ENCODE data around the gene AUTS2. TPM values are rescaled to one million over a fixed set of nuclear protein-coding genes. Genes with fewer than 3 reads are reported as not detected.

Gene AUTS2
- polyA plus RNA-seq, 3 donors, result 3.1 to 8.3 (median 7.9) TPM

DNA sequence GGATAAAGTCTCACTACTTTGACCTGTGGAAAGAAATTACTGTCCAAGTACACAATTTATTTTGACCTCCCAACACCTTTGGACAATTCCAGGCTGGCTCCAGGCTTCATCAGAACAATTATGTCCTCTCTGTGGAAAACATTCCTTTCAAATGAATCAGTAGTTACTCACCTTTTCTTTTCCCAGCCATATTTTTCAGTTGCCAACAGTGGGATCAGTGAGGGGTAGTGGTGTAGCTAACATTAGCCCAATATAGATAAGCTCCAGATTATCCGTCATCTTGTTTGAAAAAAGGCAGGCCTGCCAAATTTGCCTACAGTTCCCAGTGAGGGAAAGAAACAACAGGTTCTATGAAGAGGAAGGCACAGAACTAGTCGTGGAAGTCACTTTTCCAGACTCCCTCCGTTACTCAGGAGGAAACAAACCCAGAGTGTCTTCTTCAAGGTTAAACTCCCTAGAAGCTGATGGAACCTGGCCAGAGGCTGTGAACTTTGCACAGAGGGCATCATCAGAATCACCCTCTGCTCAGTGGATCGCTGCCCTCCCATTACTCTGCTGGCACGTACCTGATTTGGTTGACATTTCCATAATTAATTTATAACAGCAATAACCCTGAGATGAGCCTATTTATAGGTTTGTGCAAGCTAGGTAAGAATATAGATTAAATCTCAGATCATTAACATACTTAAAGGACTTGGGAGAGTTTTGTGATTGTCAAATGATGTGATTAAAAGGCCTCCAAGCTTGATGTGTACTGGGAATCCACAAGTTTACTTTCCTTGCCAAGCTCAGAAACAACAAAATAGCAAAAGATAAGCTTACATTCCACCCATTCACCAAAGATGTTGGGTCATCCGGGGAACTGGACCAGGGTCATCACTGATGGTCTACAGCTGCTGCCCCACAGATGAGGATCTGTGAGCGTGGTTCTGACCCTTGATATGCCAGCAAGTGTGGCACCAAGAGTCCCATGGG, 879.0 kb downstream of the AUTS2 start:
- WGBS, 3 donors, result 58 to 72% (median 63%) methylated on average over 7 of the region's 7 CpGs
- no peak overlapping the region for H3K27ac ChIP-seq (ENCODE audit: low read depth, low read length)

DNA sequence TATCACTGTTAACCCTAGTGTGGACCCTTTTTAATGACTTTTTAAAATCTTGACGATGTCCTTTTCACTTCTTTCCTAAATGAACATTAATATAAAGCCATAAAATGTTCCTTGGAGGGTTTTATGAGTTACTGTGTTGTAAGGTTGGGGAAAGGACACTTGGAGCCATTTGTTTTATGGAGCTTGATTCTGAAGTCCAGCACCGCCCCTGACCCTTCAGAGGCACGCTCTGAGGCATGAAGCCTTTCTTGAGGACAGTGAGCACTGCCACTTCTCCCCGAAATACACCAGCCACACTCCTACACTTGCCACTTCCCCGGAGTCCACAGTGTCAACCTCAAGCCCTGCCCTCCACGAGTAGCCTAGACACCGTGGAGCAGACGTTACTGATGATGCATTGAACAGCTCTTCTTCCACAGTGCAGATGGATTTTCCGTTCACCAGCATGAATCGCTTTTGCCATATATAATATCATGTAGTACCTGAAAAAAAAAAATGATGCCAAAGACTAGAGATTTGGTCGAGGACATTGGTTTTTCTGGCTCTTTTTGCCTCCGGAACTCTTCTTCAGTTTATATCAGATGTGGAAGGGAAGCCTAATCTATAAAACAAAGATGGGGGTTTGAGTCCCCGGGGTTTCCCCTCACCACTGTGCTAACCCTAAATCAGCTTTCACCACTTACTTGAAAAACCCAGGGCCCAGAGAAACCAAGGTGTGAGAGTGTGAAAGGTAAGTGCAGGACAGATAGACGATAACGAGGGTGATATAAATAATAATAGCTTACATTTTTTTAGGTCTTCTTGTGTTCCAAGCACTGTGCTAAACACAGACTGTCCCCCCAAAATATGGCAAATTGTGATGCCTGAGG, 881.1 kb downstream of the AUTS2 start:
- no peak overlapping the region for H3K27ac ChIP-seq (ENCODE audit: low read depth, low read length)
- 91 to 94% (median 93%) methylated on average over 15 of the region's 15 CpGs for WGBS, 3 donors

DNA sequence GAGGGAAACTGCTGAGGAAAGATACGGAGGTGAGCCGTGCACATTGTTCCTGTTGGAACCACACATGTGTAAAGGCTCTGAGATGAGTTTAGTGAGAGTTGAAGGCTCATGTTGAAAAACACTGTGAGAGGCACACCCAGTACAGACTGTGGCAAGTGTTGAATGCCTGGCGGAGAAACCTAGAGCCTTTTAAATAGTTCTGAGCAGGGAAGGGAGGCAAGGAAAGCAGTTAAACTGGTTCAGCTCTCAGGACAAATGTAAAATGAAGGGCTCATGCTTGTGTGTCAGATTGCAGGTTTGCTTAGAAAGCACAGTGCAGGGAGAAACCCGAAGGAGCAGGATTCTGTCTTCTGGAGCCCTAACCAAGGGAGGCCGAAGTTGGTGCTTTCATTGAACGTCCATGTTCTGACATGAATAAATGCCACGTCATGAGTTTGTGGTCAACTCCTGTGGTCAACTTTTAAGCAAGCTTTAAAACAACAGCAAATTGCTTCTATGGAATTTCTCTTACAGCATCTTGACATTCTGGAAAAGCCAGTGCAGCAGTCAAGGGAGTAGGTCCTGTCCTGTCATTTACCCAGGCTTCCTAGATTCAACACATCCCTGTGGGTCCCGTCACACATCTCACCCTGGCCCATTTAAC, 882.8 kb downstream of the AUTS2 start:
- 80 to 85% (median 81%) methylated on average over 8 of the region's 8 CpGs for WGBS, 3 donors
- no peak overlapping the region for H3K27ac ChIP-seq (ENCODE audit: low read depth, low read length)

DNA sequence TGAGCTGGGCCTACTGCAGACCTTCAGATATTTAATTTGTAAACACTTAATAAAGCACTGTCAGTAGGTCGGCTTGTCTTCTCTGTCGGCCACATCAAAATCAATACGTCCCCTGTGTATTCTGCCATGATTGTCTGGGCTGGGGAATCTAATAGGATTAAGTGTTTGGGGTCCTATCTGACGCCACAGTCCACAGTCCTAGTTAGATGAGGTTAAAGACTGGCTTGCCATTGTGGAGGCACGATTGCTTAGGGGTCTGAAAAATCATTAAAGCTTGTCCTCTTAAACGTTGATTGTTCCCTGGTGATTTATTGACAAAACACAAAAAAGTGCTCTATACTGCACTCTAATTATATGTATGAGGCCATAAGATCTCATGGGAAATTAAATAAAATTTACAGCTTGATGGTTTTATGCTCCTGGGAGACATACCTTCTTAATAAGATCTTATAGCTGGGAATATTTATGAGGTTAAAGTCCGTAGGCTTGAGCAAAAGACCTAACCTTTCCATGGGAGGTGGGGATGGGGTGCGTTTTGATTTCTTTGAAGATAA, 883.4 kb downstream of the AUTS2 start:
- 60 to 93% (median 83%) methylated on average over 8 of the region's 8 CpGs for WGBS, 3 donors
- no peak overlapping the region for H3K27ac ChIP-seq (ENCODE audit: low read depth, low read length)

DNA sequence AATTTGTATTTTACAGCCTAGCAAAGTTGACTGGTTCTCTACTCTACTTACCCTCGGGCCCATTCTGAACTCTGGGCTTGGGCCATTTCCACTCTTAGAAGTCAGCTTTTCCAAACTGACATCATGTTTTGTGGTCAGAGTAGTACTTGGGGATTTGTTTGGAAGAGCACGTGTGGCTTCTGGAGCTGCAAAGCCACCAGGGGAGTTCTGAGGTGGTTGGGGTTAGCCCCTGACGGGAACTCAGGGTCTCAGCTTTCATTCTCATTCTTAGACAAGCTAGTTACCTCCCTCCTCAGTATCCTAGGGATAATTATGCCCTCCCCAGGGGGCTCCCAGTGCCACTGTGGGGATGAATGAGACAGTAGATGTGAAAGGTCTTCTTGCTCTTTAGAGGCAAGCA, 886.0 kb downstream of the AUTS2 start:
- WGBS, 3 donors, result 68 to 80% (median 78%) methylated on average over 3 of the region's 3 CpGs
- H3K27ac ChIP-seq (ENCODE audit: low read depth, low read length), result no peak overlapping the region

DNA sequence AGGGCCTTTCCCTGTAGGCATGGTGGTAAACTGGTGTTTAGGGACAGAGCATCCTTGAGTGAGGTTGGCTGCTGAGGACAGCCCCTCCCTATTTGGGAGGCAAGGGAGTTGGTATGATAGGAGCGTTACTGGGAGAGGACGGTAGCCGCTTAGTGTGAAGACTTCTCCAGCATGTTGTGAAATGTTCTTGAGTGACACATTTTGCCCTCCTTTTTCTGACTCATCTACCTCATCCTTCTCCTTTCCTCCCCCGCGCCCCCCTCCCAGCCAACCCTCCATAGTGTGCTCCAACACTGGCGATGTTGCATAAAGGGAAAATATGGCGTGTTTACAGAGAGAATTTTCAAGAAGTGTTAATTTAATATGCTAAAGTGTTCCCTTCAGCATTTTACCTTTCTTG, 888.7 kb downstream of the AUTS2 start:
- WGBS, 3 donors, result 87 to 94% (median 93%) methylated on average over 7 of the region's 7 CpGs

DNA sequence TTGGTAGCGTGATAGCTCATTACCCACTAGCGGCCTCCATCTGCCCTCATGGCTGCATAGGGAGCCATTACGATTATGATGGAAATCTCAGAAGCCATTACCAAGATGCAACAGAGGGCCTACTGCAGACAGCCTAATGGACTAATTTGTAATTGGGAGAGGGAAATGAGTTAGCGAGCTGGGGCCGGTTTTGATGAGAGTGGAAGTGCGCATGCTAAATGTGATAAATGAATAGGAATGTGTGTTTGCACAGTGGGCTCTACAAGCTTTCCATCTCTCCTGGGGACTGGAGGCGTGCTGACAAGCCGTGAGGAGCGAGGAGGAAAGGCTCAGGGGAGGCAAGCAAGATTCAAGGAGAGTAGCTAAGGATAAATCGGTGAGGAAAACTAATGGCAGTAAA, 889.2 kb downstream of the AUTS2 start:
- H3K27ac ChIP-seq (ENCODE audit: low read depth, low read length), result no peak overlapping the region
- 95 to 96% (median 96%) methylated on average over 10 of the region's 10 CpGs for WGBS, 3 donors

More for the DNA sequence above, 888.7 kb downstream of the AUTS2 start:
- H3K27ac ChIP-seq (ENCODE audit: low read depth, low read length), result no peak overlapping the region

DNA sequence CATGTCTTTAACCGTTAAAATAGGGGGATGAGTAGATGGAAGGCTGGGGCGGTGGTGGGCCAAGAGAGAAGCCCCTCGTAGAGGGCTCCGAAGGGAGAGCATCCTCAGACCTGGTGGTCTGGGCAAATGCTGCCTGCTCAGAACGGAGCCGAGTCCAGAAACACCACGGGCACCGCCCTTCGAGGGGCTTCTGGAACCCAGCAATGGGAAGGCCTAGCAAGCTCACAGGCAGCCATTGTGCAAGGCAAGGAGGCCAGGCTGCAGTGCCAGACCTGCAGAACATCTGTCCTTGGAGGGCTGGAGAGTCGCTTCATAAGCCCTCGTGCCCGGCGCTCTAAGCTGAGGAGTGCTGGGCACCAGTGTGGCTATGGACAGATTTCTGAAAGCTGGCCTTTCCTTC, 889.6 kb downstream of the AUTS2 start:
- 97% methylated on average over 13 of the region's 13 CpGs for WGBS, 3 donors
- H3K27ac ChIP-seq (ENCODE audit: low read depth, low read length), result no peak overlapping the region

DNA sequence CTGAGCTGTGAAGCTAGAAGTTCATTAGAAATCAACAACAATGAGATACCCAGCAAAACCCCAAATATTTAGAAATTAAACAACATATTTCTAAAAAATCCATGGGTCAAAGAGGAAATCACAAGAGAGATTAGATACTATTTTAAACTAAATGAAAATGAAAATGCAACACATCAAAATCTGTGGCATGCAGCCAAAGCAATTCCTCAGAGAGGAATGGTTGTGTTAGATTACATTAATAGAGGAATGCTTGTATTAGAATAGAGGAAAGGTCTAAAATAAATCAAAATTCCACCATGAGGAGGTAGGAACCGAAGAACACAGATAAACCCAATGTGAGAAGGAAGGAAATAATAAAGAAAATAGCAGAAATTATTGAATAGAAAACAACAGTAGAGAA, 891.5 kb downstream of the AUTS2 start:
- no peak overlapping the region for H3K27ac ChIP-seq (ENCODE audit: low read depth, low read length)
- WGBS, 3 donors, result 6 to 35% (median 6%) methylated on average over 1 of the region's 1 CpG

DNA sequence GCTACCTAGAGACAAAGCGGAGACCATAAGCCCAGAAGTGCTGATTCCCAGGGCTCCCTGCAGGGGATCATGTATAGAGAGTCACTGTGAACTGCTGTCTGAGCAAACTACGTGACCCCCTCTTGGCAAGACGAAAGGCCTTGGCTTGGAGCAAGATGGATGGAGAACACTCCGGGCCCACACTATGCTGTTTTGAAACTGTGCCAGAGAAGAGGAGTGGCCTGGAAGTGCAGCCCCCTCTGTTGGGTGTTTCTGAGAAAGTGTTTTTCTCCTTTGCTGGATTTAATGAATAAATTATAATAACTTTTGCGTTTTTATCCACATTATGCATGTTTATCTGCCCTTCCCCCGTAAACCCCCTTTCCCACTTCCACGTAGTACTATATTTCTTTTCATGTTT, 894.4 kb downstream of the AUTS2 start:
- H3K27ac ChIP-seq (ENCODE audit: low read depth, low read length), result no peak overlapping the region
- 73 to 89% (median 80%) methylated on average over 7 of the region's 7 CpGs for WGBS, 3 donors

DNA sequence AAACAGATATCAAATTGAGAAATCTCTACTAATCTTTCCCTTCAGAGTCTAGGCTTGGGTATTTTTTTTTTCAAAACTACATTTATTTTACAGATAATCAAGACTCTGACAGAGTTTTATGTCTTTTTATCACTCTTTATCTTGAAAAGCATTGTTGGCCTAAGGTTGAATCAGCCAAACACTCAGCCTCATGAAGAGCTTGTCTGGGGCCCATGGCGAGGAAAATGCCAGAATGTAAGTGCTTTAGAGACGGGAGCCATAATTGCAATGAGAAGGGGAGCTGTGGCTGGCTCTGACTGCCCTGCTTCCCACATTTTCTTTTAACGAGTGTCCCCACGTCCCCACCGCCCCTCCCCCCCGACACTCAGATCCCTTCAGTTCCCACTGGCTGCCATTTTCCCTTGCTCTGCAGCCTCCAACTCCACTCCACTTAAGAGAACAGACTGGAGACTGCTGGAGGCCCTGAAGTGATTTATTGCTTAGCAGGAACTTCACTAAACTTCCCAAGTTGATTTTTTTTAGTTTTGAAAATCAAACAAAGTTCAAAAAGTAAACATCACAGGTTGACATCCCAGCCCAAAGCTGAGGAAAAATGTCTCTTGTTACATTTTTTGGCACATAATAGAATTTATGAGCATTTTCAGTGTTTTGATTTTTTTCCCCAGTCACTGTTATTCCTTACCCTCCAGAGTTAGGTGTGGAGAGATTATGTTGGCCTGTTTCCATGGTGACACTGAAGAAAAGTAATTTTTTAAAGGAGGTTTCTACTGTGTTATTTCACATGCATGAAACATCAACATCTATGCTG, 896.2 kb downstream of the AUTS2 start:
- WGBS, 3 donors, result 64 to 87% (median 85%) methylated on average over 6 of the region's 6 CpGs
- no peak overlapping the region for H3K27ac ChIP-seq (ENCODE audit: low read depth, low read length)

DNA sequence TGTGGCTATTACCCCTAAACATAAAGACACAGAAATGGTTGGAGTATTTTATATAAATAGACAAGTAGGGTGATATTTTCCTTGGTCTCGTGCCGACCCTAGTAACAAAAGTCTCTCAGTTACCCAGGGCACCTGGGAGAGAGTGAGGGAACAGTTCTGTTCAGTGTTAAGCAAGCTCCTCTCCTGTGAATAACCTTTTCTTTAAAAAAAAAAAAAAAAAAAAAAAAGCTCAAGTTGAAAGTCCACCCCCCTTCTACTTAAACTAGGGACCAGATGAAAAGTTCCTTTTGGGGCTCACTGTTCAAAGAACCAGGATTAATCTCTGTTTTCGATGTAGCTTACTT, 896.7 kb downstream of the AUTS2 start:
- 69 to 97% (median 91%) methylated on average over 3 of the region's 3 CpGs for WGBS, 3 donors

DNA sequence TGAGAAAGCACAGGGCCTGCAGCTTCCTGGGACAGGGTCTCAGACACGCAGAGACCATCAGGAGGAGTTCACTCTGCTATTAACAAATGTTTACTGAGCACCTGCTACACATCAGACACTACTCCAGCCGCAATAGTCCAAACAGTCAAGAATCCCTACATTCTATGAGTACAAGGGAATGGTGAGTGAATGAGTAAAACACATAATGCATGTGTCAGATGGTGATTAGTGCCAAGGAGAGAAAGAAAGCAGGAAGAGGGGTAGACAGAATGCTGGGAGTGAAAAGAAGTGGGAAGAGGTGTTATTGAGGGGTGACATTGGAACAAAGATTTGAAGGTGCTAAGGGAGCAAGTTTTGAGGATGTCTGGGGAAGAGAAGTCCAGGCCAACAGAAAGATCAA, 899.5 kb downstream of the AUTS2 start:
- H3K27ac ChIP-seq (ENCODE audit: low read depth, low read length), result no peak overlapping the region
- WGBS, 3 donors, result 86 to 94% (median 91%) methylated on average over 2 of the region's 2 CpGs

More for the DNA sequence above, 896.7 kb downstream of the AUTS2 start:
- H3K27ac ChIP-seq (ENCODE audit: low read depth, low read length), result no peak overlapping the region

DNA sequence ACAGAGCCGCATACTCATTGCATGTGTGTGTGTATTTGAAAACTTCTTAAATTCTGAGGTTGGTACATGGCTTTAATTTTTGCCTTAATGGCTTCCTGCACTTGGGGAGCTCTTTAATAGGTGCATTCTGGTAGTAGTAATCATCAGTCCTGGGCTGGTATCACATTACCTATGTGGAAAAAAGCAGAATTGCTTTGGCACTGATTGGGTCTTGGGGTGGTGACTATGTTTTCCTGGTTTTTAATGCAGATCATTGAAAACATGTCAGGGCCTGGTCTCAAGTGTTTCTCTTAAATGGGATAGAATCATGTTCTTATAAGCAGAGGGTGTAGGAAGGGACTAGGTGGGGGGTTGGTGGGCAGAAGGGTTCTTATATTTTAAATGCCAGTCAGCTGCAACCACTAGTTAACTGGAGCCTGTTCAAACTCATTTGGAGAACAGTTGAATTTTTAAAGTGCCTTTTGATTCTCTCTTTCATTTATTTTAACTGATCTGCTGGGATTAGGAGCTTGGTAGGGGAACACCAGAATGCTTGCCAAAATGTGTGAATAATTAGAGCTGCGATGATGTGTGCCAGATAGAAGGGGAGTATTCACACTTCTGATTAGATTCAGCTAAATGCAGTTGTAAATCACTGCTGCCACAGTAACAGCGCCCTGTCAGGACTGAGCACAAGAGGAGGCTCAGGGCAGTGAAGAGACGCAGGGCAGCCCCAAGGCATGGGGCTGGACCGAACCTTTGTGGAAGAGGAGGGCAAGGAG, 900.1 kb downstream of the AUTS2 start:
- 73 to 89% (median 81%) methylated on average over 5 of the region's 5 CpGs for WGBS, 3 donors
- no peak overlapping the region for H3K27ac ChIP-seq (ENCODE audit: low read depth, low read length)

DNA sequence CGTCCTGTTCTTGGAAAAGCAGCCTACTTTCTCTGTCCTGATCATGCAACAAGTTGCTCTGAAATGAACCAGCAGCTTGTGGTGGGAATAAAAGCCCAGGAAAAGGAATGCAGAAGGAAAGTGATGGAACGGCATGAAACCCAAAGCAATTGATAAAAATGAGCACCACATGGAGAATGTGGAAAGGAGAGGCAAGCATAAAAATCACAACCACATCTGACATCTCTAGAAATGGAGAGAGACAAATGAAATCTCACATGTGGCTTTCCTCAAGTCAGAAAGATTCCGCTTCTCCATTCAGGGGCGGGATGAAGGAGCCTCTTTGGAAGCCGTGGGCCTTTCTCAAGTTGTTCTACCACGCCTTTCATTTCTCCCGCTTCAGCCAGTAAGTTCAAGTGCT, 902.0 kb downstream of the AUTS2 start:
- no peak overlapping the region for H3K27ac ChIP-seq (ENCODE audit: low read depth, low read length)
- WGBS, 3 donors, result 91 to 98% (median 93%) methylated on average over 7 of the region's 7 CpGs

DNA sequence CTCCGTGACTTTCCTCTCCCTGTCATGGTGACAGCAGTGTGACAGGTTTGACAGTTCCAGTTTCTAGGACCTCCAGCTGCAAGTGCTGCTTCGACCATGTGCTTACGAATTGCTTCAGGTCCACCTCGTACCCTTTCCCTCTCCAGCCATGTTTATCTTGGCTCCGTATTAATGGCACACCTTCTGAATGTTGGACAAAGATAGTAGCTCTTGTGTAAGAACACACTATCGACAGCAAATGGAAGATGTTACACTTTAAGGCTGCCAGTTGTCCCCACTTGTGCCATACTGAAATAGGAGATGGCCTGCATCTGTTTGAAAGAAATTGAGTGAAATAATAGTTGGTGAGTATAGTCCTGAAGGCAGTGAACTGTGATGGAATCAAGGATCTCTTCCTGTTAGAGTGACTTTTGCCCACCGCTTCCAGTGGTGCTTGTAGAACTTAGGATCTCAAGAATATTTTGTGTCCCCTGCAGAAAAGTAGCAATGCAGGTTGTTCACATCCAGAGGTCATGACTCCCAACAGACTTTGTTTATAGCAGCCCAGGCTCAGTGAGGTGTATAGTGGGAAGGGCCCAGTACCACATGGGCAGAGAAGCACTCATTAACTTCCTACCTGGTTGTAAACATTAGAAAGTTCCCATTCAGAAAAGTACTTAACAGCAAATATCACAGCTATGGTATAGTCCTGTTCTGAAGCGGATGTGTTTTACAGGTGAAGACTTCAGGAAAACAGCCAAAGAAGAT, 904.0 kb downstream of the AUTS2 start:
- WGBS, 3 donors, result 88 to 96% (median 93%) methylated on average over 8 of the region's 8 CpGs

More for the DNA sequence above, 904.0 kb downstream of the AUTS2 start:
- H3K27ac ChIP-seq (ENCODE audit: low read depth, low read length), result no peak overlapping the region
